Activated CD8-positive, alpha-beta memory T cell treated with anti-CD3 and anti-CD28 coated beads for 48 hours (primary cell): Measurements from ENCODE around the gene OR52N4.
"Not testable (repeated sequence)": the region's sequence is repeated elsewhere in the genome, so short reads cannot be mapped to it uniquely, and the experiment has no call there.

Experiments used
- DNase-seq, 3 experiments: peaks; one replicate each; pipeline ENCODE4 v3.0.0-alpha.2; 2020; ENCODE audit warnings: low read depth in 2 of 3, low spot score in 2 of 3

Gene OR52N4

GRCh38 chr11:5753943-5754342 is at the start of gene OR52N4:
TSS of gene OR52N4 (plus strand) at chr11:5754243. CDS start at chr11:5754741, 498 bp downstream.
- no peak for DNase-seq

- DNase-seq, result no peak
These were observed 48.4 kb upstream of the OR52N4 start for GRCh38 chr11:5705688-5706087.

GRCh38 chr11:5712507-5712906 is 41.5 kb upstream of the OR52N4 start:
- no peak for DNase-seq

GRCh38 chr11:5713695-5714094 is 40.3 kb upstream of the OR52N4 start:
- DNase-seq, result no peak

- DNase-seq, result not testable (repeated sequence)
These were observed 37.5 kb upstream of the OR52N4 start for GRCh38 chr11:5716518-5716917.

GRCh38 chr11:5719703-5720495 is 34.1 kb upstream of the OR52N4 start:
- no peak for DNase-seq

GRCh38 chr11:5722622-5723021 is 31.4 kb upstream of the OR52N4 start:
- no peak for DNase-seq

GRCh38 chr11:5726351-5726750 is 27.7 kb upstream of the OR52N4 start:
- DNase-seq, result no peak

- DNase-seq, result no peak
These were observed 26.4 kb upstream of the OR52N4 start for GRCh38 chr11:5727691-5728090.

GRCh38 chr11:5736396-5736795 is 17.6 kb upstream of the OR52N4 start, which contains the start of gene OR56B1:
TSS of gene OR56B1 (plus strand) at chr11:5736448. CDS start at chr11:5736517, 69 bp downstream.
- no peak for DNase-seq

GRCh38 chr11:5737091-5737490 is 17.0 kb upstream of the OR52N4 start:
- no peak for DNase-seq

- DNase-seq, result no peak
These were observed 16.2 kb upstream of the OR52N4 start for GRCh38 chr11:5737670-5738392.

GRCh38 chr11:5738431-5738830 is 15.6 kb upstream of the OR52N4 start:
- DNase-seq, result no peak

GRCh38 chr11:5746614-5747013 is 7.4 kb upstream of the OR52N4 start:
- DNase-seq, result no peak

- DNase-seq, result no peak
These were observed 4.2 kb upstream of the OR52N4 start for GRCh38 chr11:5749836-5750235.

- DNase-seq, result no peak
These were observed 13.0 kb downstream of the OR52N4 start for GRCh38 chr11:5767056-5767455.

- DNase-seq, result no peak
These were observed 29.2 kb downstream of the OR52N4 start, which contains the start of gene OR52N5 for GRCh38 chr11:5783255-5783654. TSS of gene OR52N5 (minus strand) at chr11:5783355. CDS start at chr11:5778634, 4,721 bp downstream.

- DNase-seq, result no peak
These were observed 37.1 kb downstream of the OR52N4 start, which contains the start of gene OR52N1 for GRCh38 chr11:5791165-5791564. TSS of gene OR52N1 (minus strand) at chr11:5791265. CDS start at chr11:5788816, 2,449 bp downstream.

GRCh38 chr11:5796541-5796940 is 42.5 kb downstream of the OR52N4 start:
- DNase-seq, result no peak

- DNase-seq, result no peak
These were observed 49.9 kb downstream of the OR52N4 start for GRCh38 chr11:5803982-5804381.
